ENCODE data around the gene CACNG1.

Gene CACNG1

GRCh38 chr17:67051155-67051538 is 6.8 kb downstream of the CACNG1 start:
- DNase-seq (ENCODE audit: low read depth) = no peak

- no peak for DNase-seq (ENCODE audit: low read depth)
Measured at GRCh38 chr17:67051837-67052236, 7.5 kb downstream of the CACNG1 start.

GRCh38 chr17:67052720-67053437 is 8.5 kb downstream of the CACNG1 start:
- no peak for DNase-seq (ENCODE audit: low read depth)

- DNase-seq (ENCODE audit: low read depth) = no peak
Measured at GRCh38 chr17:67053438-67054000, 9.2 kb downstream of the CACNG1 start.

- DNase-seq (ENCODE audit: low read depth) = no peak
Measured at GRCh38 chr17:67054011-67054591, 9.7 kb downstream of the CACNG1 start.

GRCh38 chr17:67054608-67055007 is 10.3 kb downstream of the CACNG1 start:
- no peak for DNase-seq (ENCODE audit: low read depth)

GRCh38 chr17:67055041-67055443 is 10.7 kb downstream of the CACNG1 start:
- no peak for DNase-seq (ENCODE audit: low read depth)

- DNase-seq (ENCODE audit: low read depth) = no peak
Measured at GRCh38 chr17:67055811-67056745, 11.7 kb downstream of the CACNG1 start.

GRCh38 chr17:67056746-67057490 is 12.6 kb downstream of the CACNG1 start:
- DNase-seq (ENCODE audit: low read depth) = no peak

GRCh38 chr17:67058036-67058435 is 13.7 kb downstream of the CACNG1 start:
- no peak for DNase-seq (ENCODE audit: low read depth)

- no peak for DNase-seq (ENCODE audit: low read depth)
Measured at GRCh38 chr17:67059372-67059771, 15.0 kb downstream of the CACNG1 start.

- DNase-seq (ENCODE audit: low read depth) = no peak
Measured at GRCh38 chr17:67063141-67063540, 18.8 kb downstream of the CACNG1 start.

GRCh38 chr17:67066717-67067116 is 22.4 kb downstream of the CACNG1 start:
- DNase-seq (ENCODE audit: low read depth) = no peak

GRCh38 chr17:67067571-67068482 is 23.5 kb downstream of the CACNG1 start:
- DNase-seq (ENCODE audit: low read depth) = no peak

- DNase-seq (ENCODE audit: low read depth) = no peak
Measured at GRCh38 chr17:67068999-67069398, 24.6 kb downstream of the CACNG1 start.

- no peak for DNase-seq (ENCODE audit: low read depth)
Measured at GRCh38 chr17:67069603-67070136, 25.3 kb downstream of the CACNG1 start.

GRCh38 chr17:67071595-67071994 is 27.2 kb downstream of the CACNG1 start:
- no peak for DNase-seq (ENCODE audit: low read depth)

- DNase-seq (ENCODE audit: low read depth) = no peak
Measured at GRCh38 chr17:67072885-67073284, 28.5 kb downstream of the CACNG1 start.

- no peak for DNase-seq (ENCODE audit: low read depth)
Measured at GRCh38 chr17:67074781-67075180, 30.4 kb downstream of the CACNG1 start.

GRCh38 chr17:67076290-67076689 is 31.9 kb downstream of the CACNG1 start:
- no peak for DNase-seq (ENCODE audit: low read depth)

Data from activated T-cell treated with anti-CD3 and anti-CD28 coated beads for 24 hours (primary cell).